NCI-H2107 treated with DMSO at 0.1 percent for 48 hours (cell line): ENCODE measurements around the gene PHLDB2.

Experiments used
- DNase-seq: peaks from one replicate; lab custom pipeline; 2025; ENCODE audit not compliant: unreplicated experiment; lab: John Stamatoyannopoulos, UW

The PHLDB2 gene

GRCh38 chr3:111989061-111989678 is 130.1 kb downstream of the PHLDB2 start:
- peak; percentile 84 for DNase-seq

GRCh38 chr3:111993038-111993437 is 134.0 kb downstream of the PHLDB2 start:
- DNase-seq = no peak

GRCh38 chr3:111998636-111999483 is 139.8 kb downstream of the PHLDB2 start, which contains the start of gene TAGLN3:
Gene TAGLN3, plus strand, starts transcription at chr3:111998922. Its CDS starts 501 bp downstream, at chr3:111999423.
- DNase-seq = peak; percentile 90

GRCh38 chr3:111999484-112000324 is 140.6 kb downstream of the PHLDB2 start:
- DNase-seq = peak; percentile 74

- no peak for DNase-seq
Measured at GRCh38 chr3:112000367-112000771, 141.3 kb downstream of the PHLDB2 start.

- DNase-seq = peak; percentile 15
Measured at GRCh38 chr3:112000966-112001365, 141.9 kb downstream of the PHLDB2 start.

- no peak for DNase-seq
Measured at GRCh38 chr3:112001526-112001925, 142.5 kb downstream of the PHLDB2 start.

GRCh38 chr3:112002096-112002971 is 143.3 kb downstream of the PHLDB2 start:
- no peak for DNase-seq

- DNase-seq = no peak
Measured at GRCh38 chr3:112003321-112004080, 144.4 kb downstream of the PHLDB2 start.

- DNase-seq = no peak
Measured at GRCh38 chr3:112004187-112004586, 145.1 kb downstream of the PHLDB2 start.

- no peak for DNase-seq
Measured at GRCh38 chr3:112004669-112005068, 145.6 kb downstream of the PHLDB2 start.

- no peak for DNase-seq
Measured at GRCh38 chr3:112005091-112005672, 146.1 kb downstream of the PHLDB2 start.

- no peak for DNase-seq
Measured at GRCh38 chr3:112007633-112008032, 148.6 kb downstream of the PHLDB2 start.

GRCh38 chr3:112009670-112010069 is 150.6 kb downstream of the PHLDB2 start:
- DNase-seq = no peak

- peak; percentile 99 for DNase-seq
Measured at GRCh38 chr3:112010636-112011035, 151.6 kb downstream of the PHLDB2 start.

- DNase-seq = peak; percentile 32
Measured at GRCh38 chr3:112011376-112011940, 152.4 kb downstream of the PHLDB2 start.

- peak; percentile 76 for DNase-seq
Measured at GRCh38 chr3:112012205-112012992, 153.3 kb downstream of the PHLDB2 start.
